ENCODE results near the gene C7orf33.

GRCh38 chr7:148587076-148587475 lies 3.5 kb upstream of the C7orf33 start:
- TF ChIP-seq ZNF274 (IDR thresholded peaks at IDR 0.05; ENCODE audit: low read depth, low read length), result no peak
- TF ChIP-seq YY1 (IDR thresholded peaks at IDR 0.05; ENCODE audit: insufficient read depth, insufficient read length), result no peak
- no peak for TF ChIP-seq SUZ12 (IDR thresholded peaks at IDR 0.05; ENCODE audit: extremely low read depth, insufficient read depth, insufficient read length)
